HepG2 (cell line): ENCODE results near the gene NPPA. TPM values are rescaled to one million over a fixed set of nuclear protein-coding genes. Genes with fewer than 3 reads are reported as not detected.
A peak's percentile ranks its signal among the peaks of the same experiment; 100 is the strongest.

ENCODE experiments used
- CAMTA2 ChIP-seq: sonication (generic); formaldehyde crosslinking; IDR thresholded peaks from 2 replicates; pipeline ENCODE4 v1.4.0; 2020; ENCODE audit warnings: mild to moderate bottlenecking, missing genetic modification reagents, borderline replicate concordance
- CSRNP1 ChIP-seq: sonication (generic); formaldehyde crosslinking; IDR thresholded peaks from 2 replicates; pipeline ENCODE4 v1.8.1; 2023; ENCODE audit warnings: mild to moderate bottlenecking, missing genetic modification reagents
- DPF2 ChIP-seq: sonication (generic); formaldehyde crosslinking; IDR thresholded peaks from 2 replicates; pipeline ENCODE4 v1.4.0; 2020; ENCODE audit warnings: mild to moderate bottlenecking, low read depth, missing genetic modification reagents, borderline replicate concordance
- DZIP1 ChIP-seq: sonication (generic); formaldehyde crosslinking; IDR thresholded peaks from 2 replicates; pipeline ENCODE4 v1.5.0; 2020; ENCODE audit warnings: mild to moderate bottlenecking, missing genetic modification reagents
- ELF4 ChIP-seq: sonication (generic); formaldehyde crosslinking; IDR thresholded peaks from 2 replicates; pipeline ENCODE4 v1.5.0; 2020; ENCODE audit warnings: missing genetic modification reagents, mild to moderate bottlenecking, moderate library complexity, borderline replicate concordance
- HOXA7 ChIP-seq: sonication (generic); formaldehyde crosslinking; IDR thresholded peaks from 2 replicates; pipeline ENCODE4 v1.8.1; 2022; ENCODE audit warnings: mild to moderate bottlenecking, missing genetic modification reagents, moderate library complexity
- JUND ChIP-seq: sonication (generic); formaldehyde crosslinking; IDR thresholded peaks from 2 replicates; pipeline ENCODE4 v1.8.0; 2022; ENCODE audit warnings: mild to moderate bottlenecking, missing genetic modification reagents
- KDM2A ChIP-seq: sonication (generic); formaldehyde crosslinking; IDR thresholded peaks from 2 replicates; pipeline ENCODE4 v1.4.0; 2020; ENCODE audit warnings: low read depth, missing genetic modification reagents, borderline replicate concordance
- KDM5B ChIP-seq: sonication (generic); formaldehyde crosslinking; IDR thresholded peaks from 2 replicates; pipeline ENCODE4 v1.4.0; 2020; ENCODE audit warnings: missing genetic modification reagents, mild to moderate bottlenecking, borderline replicate concordance
- MXD1 ChIP-seq: sonication (generic); formaldehyde crosslinking; IDR thresholded peaks from 2 replicates; pipeline ENCODE4 v1.4.0; 2020; ENCODE audit warnings: mild to moderate bottlenecking, missing genetic modification reagents
- PHF8 ChIP-seq: sonication (generic); formaldehyde crosslinking; IDR thresholded peaks from 2 replicates; pipeline ENCODE4 v1.5.0; 2020; ENCODE audit warnings: missing genetic modification reagents
- SOX5 ChIP-seq: IDR thresholded peaks from 2 replicates; pipeline ENCODE4 v1.6.1; 2016; ENCODE audit warnings: borderline replicate concordance
- TIGD3 ChIP-seq: sonication (generic); formaldehyde crosslinking; IDR thresholded peaks from 2 replicates; pipeline ENCODE4 v1.5.1; 2020; ENCODE audit warnings: mild to moderate bottlenecking, missing genetic modification reagents, borderline replicate concordance
- USF2 ChIP-seq, 2 experiments: sonication (generic) in 1 of 2; formaldehyde crosslinking in 1 of 2; IDR thresholded peaks; 2 replicates each; pipeline versions ENCODE4 v1.5.1 to v1.6.1; 2011 to 2020; ENCODE audit warnings: borderline replicate concordance in 1 of 2, low read depth in 1 of 2, low read length in 1 of 2, mild to moderate bottlenecking in 1 of 2, missing genetic modification reagents in 1 of 2, moderate library complexity in 1 of 2
- ZKSCAN5 ChIP-seq: sonication (generic); formaldehyde crosslinking; IDR thresholded peaks from 2 replicates; pipeline ENCODE4 v1.5.1; 2020; ENCODE audit warnings: mild to moderate bottlenecking, missing genetic modification reagents
- ZNF382 ChIP-seq: sonication (generic); formaldehyde crosslinking; IDR thresholded peaks from 2 replicates; pipeline ENCODE4 v1.5.0; 2020; ENCODE audit warnings: missing genetic modification reagents, mild to moderate bottlenecking, borderline replicate concordance
- ZNF577 ChIP-seq: sonication (generic); formaldehyde crosslinking; IDR thresholded peaks from 2 replicates; pipeline ENCODE4 v1.4.0; 2020; ENCODE audit warnings: mild to moderate bottlenecking, low read depth, missing genetic modification reagents, borderline replicate concordance
- ZNF605 ChIP-seq: sonication (generic); formaldehyde crosslinking; IDR thresholded peaks from 2 replicates; pipeline ENCODE4 v1.8.0; 2022; ENCODE audit warnings: mild to moderate bottlenecking, missing genetic modification reagents
- ZNF674 ChIP-seq: sonication (generic); formaldehyde crosslinking; IDR thresholded peaks from 2 replicates; pipeline ENCODE4 v1.5.0; 2020; ENCODE audit warnings: low read depth, mild to moderate bottlenecking, missing genetic modification reagents
- ZNF891 ChIP-seq: sonication (generic); formaldehyde crosslinking; IDR thresholded peaks from 2 replicates; pipeline ENCODE4 v1.5.0; 2020; ENCODE audit warnings: mild to moderate bottlenecking, missing genetic modification reagents
- polyA plus RNA-seq, 8 experiments: library from polyadenylated mRNA; depleted of rRNA in 3 of 8; stranded (reverse) in 7 of 8; unstranded in 1 of 8; fragments of >200 nt; fragmentation: Illumina TruSeq in 4 of 8; extraction: Trizol in 4 of 8; gene quantifications; 2 replicates each; pipeline versions ENCODE4 v1.2.1 to v1.2.3, GENCODE V29; 2011 to 2016; ENCODE audit warnings: low read depth in 4 of 8, missing spikeins in 1 of 8, mixed read lengths in 1 of 8; ENCODE audit not compliant: insufficient read depth in 1 of 8
- total RNA-seq, 5 experiments: library from RNA; depleted of rRNA; stranded (reverse); fragments of >200 nt; fragmentation: Illumina TruSeq; extraction: Trizol; gene quantifications; 2 replicates each; pipeline ENCODE4 v1.2.3, GENCODE V29; 2016; ENCODE audit warnings: low read depth in 1 of 5

Gene NPPA
- total and polyA plus RNA-seq, 2 of the 13 experiments (the other 11 are each of a cell fraction or from before 2014, with no cell fraction given): not detected

- TF ChIP-seq MXD1 (peak; percentile 14; the same call in 1 of the 2 replicates), USF2 (IDR thresholded peaks at IDR 0.05; ENCODE audit: low read depth, low read length) (no peak), USF2 (CRISPR knock-in tag; IDR thresholded peaks at IDR 0.05; ENCODE audit: borderline replicate concordance) (peak; percentile 93; the same call in 1 of the 2 replicates), KDM2A (CRISPR knock-in tag) (no peak), TIGD3 (CRISPR knock-in tag) (0 out of 2 replicates have a peak, but pooled peaks have one; percentile 59), ELF4 (CRISPR knock-in tag) (no peak), ZNF605 (0 out of 2 replicates have a peak, but pooled peaks have one; percentile 38), CSRNP1 (CRISPR knock-in tag) (0 out of 2 replicates have a peak, but pooled peaks have one; percentile 82), JUND (CRISPR knock-in tag) (no peak), ZKSCAN5 (CRISPR knock-in tag) (peak; percentile 45; the same call in 1 of the 2 replicates), ZNF382 (CRISPR knock-in tag) (no peak), KDM5B (no peak), PHF8 (CRISPR knock-in tag) (peak; percentile 82), ZNF577 (CRISPR knock-in tag) (no peak), DZIP1 (no peak), ZNF891 (no peak), SOX5 (CRISPR knock-in tag) (no peak), DPF2 (CRISPR knock-in tag) (no peak), CAMTA2 (CRISPR knock-in tag) (0 out of 2 replicates have a peak, but pooled peaks have one; percentile 29), ZNF674 (CRISPR knock-in tag) (no peak), HOXA7 (CRISPR knock-in tag) (no peak)
Observed at GRCh38 chr1:11806307-11806936, 41.2 kb downstream of the NPPA start (continued).
